Parathyroid adenoma (tissue), 2 donors: Measurements from ENCODE around the gene GPR153.

Source experiments
- H2AFZ ChIP-seq: fragments of 300-600 bp; sonication (generic); one replicate; pipeline ENCODE4 v1.7.0; 2017; ENCODE audit warnings: antibody characterized with exemption, mild to moderate bottlenecking
- H3K27ac ChIP-seq: fragments of 300-600 bp; sonication (generic); one replicate; pipeline ENCODE4 v1.7.0; 2017
- H3K27me3 ChIP-seq: fragments of 300-600 bp; sonication (generic); one replicate; pipeline ENCODE4 v1.7.0; 2017; ENCODE audit warnings: low read length; ENCODE audit not compliant: control insufficient read depth, insufficient read depth
- H3K36me3 ChIP-seq: fragments of 300-600 bp; sonication (generic); one replicate; pipeline ENCODE4 v1.7.0; 2017; ENCODE audit warnings: low read length; ENCODE audit not compliant: control insufficient read depth, insufficient read depth
- H3K4me1 ChIP-seq: fragments of 300-600 bp; sonication (generic); one replicate; pipeline ENCODE4 v1.7.0; 2017; ENCODE audit warnings: control low read depth
- H3K4me2 ChIP-seq: fragments of 300-600 bp; sonication (generic); one replicate; pipeline ENCODE4 v1.7.0; 2017; ENCODE audit warnings: low read length
- H3K4me3 ChIP-seq: fragments of 300-600 bp; sonication (generic); one replicate; pipeline ENCODE4 v1.7.0; 2017; ENCODE audit warnings: low read depth, low read length
- H3K79me2 ChIP-seq: fragments of 300-600 bp; sonication (generic); one replicate; pipeline ENCODE4 v1.7.0; 2017; ENCODE audit warnings: control low read depth
- H3K9ac ChIP-seq: fragments of 300-600 bp; sonication (generic); one replicate; pipeline ENCODE4 v1.7.0; 2017; ENCODE audit warnings: mild to moderate bottlenecking
- H3K9me3 ChIP-seq: fragments of 300-600 bp; sonication (generic); one replicate; pipeline ENCODE4 v1.7.0; 2017; ENCODE audit warnings: low read length; ENCODE audit not compliant: control insufficient read depth
- TF ChIP-seq, protein P1 (sequence below): fragments of 300-600 bp; sonication (generic); IDR thresholded peaks from one replicate; pipeline ENCODE4 v1.7.0; 2017; ENCODE audit warnings: antibody characterized with exemption, mild to moderate bottlenecking
- donor health status: primary hyperparathyroidism.

GPR153 gene

DNA sequence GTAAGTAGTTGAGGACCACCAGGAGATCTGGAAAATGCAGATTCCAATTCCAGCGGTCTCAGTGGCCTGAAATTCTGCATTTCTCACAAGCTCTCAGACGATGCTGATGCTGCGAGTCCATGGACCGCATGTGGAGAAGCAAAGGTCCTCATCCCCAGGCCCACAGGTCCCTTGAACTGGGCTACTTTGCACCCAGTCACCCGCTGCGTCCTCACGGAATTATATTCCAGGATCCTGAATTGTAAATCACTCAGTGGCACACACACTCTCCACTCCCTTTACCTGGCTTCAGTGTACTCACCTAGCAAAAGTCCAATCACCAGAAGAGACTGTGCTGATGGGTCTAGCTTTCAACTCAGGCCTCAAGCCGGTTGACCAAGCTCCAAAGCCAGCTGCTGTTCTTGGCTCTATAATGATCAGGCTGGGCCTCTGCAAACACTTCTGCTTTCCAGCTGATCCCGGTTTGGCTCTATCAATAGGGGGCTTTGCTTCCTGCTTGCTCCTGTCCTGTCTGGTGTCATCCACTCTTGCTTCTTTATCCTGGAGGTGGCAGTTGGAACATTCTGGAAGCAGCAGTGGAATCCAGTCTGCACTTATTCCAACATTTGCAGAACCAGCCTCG, 60.6 kb downstream of the GPR153 start:
- Histone ChIP-seq H3K36me3 (no peaks in the 10 kb centered on the region), H3K4me1 (peaks cover 3% of the 10 kb centered on the region), H2AFZ (peak overlapping the region; percentile 93), H3K4me2 (peak overlapping the region; percentile 74), H3K27ac (peak overlapping the region; percentile 85), H3K27me3 (no peaks in the 10 kb centered on the region), H3K9ac (no peak overlapping the region), H3K79me2 (peaks cover 21% of the 10 kb centered on the region), H3K9me3 (no peaks in the 10 kb centered on the region), H3K4me3 (peak overlapping the region; percentile 93)
- TF ChIP-seq, protein P1, sequence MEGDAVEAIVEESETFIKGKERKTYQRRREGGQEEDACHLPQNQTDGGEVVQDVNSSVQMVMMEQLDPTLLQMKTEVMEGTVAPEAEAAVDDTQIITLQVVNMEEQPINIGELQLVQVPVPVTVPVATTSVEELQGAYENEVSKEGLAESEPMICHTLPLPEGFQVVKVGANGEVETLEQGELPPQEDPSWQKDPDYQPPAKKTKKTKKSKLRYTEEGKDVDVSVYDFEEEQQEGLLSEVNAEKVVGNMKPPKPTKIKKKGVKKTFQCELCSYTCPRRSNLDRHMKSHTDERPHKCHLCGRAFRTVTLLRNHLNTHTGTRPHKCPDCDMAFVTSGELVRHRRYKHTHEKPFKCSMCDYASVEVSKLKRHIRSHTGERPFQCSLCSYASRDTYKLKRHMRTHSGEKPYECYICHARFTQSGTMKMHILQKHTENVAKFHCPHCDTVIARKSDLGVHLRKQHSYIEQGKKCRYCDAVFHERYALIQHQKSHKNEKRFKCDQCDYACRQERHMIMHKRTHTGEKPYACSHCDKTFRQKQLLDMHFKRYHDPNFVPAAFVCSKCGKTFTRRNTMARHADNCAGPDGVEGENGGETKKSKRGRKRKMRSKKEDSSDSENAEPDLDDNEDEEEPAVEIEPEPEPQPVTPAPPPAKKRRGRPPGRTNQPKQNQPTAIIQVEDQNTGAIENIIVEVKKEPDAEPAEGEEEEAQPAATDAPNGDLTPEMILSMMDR = no peak

DNA sequence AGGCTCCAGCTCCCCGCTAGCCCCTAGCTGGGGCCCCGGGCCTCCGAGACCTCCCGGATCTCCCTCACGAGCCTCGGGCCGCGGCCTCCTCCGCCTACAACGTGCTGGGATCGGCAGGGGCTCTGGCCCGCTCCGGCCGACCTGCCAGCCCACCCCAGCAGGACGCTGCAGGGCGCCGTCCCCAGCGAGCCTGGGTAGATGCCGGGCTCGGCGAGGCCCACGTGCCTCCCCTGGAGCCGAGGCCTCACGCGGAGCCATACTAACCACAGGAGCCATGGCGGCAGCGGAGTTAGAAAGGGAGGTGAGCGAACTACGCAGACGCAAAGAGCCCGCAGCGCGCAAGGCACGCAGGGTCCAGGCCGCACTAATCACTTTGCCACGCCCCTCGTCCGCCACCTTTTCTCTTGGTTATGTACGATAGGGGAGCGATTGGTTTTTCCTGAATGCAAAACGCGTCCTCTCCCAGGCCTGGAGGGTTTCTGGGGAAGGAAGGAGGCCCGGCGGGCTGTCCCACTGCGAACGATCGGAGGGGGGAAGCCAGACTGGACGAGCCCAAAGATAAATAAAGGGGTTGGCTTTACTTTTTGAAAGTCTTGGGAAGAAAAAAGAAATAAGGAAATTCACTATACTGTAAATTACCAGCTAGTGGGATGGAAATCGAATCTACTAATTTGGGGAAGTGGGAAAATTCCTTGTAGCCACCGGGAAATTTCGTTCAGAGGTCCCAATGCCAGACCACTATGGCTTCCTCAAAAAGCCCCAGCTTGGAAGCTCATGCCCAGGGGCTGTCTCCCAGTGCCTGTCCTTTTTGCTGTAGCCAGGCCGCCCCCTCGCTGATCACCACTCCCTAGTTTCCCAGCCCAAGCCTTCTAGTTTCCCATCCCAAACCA, 61.4 kb downstream of the GPR153 start, which contains the start of gene RPL22:
Gene RPL22, minus strand, starts transcription at position 298 of the 890 bp plus-strand sequence. Its CDS starts 22 bp downstream, at position 276.
- H3K79me2 ChIP-seq = peaks cover 22% of the 10 kb centered on the region

DNA sequence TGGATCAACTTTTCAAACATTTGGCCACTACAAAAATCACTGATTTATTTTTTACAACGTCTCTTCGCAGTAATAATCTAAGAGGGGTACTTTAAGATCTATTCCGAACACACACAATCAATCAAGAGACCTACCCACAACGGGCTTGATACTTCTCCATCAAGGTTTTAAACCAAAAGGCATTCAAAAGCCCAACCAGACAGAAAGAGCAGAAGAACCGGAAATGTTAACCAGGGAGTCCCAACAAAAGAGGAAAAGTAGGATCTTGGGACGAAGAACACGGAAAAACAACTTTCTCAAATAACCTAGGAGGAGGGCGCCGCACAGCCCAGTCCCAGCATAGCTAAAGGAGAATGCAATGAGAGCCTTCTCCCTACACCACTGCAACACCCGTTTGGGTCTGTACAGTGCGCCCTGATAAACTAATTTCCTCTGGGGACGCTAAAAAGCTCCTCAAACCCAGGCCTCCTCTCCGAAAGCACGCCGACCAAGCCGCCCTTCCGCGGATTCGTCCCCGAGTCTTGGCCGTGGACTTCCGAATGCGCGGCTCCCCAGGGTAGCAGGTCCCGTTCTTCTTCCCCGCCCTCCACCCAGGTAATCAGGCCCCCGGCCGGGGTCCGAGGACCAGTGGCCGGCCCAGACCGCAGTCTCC, 62.1 kb downstream of the GPR153 start:
- H3K9me3 ChIP-seq = no peaks in the 10 kb centered on the region
- peaks cover 28% of the 10 kb centered on the region for H3K79me2 ChIP-seq
- peak overlapping the region; percentile 92 for H3K4me2 ChIP-seq
- TF ChIP-seq, protein P1 = no peak
- H3K27me3 ChIP-seq = no peaks in the 10 kb centered on the region
- H3K36me3 ChIP-seq = no peaks in the 10 kb centered on the region
- H2AFZ ChIP-seq = peak overlapping the region; percentile 61
- no peaks in the 10 kb centered on the region for H3K4me1 ChIP-seq
- H3K4me3 ChIP-seq = peak overlapping the region; percentile 93
- H3K9ac ChIP-seq = peak overlapping the region; percentile 47
- peak overlapping the region; percentile 85 for H3K27ac ChIP-seq

More for the DNA sequence above, 61.4 kb downstream of the GPR153 start, which contains the start of gene RPL22:
- Histone ChIP-seq H3K27ac (peak within 1 kb of the TSS; percentile 85), H3K4me3 (peak within 1 kb of the TSS; percentile 93), H3K4me2 (peak within 1 kb of the TSS; percentile 92), H3K9ac (peak within 1 kb of the TSS; percentile 47), H3K27me3 (no peaks in the 10 kb centered on the region), H3K4me1 (no peaks in the 10 kb centered on the region), H2AFZ (peak within 1 kb of the TSS; percentile 93), H3K36me3 (no peaks in the 10 kb centered on the region), H3K9me3 (no peaks in the 10 kb centered on the region)
- TF ChIP-seq, protein P1 = no peak

DNA sequence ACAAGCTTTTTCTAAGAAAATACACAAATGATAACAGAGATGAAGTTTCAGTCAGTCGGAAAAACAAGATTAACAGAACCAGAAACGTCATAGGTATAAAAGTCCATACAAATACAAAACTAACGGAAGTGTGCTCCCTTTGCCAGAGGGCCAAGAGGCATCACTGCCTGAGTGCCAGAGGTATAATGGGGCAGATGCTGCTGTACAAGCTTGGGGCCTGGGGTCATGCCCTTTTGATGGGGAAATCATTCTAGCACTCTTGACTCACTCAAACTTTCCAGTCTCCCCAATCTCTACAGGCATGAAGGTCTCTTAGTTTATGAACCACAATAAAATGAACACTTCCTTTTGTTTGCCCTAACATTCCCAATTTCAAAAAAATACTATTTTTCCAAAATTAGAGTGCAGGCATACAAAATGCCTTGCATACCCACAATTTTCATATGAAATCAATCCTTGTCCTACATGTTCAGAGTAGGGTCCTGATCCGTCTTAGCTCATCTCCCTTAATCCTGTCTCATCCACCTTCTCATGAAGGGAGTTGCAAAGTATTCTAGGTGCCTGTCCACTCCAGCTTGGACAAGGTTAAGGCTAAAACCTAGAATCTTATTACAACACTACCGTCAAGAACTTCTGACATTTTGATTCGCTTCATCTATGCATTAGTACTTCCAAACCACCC, 63.0 kb downstream of the GPR153 start:
- Histone ChIP-seq H3K4me2 (peak overlapping the region; percentile 92), H3K4me3 (peak overlapping the region; percentile 93), H3K9me3 (no peaks in the 10 kb centered on the region), H3K79me2 (peaks cover 30% of the 10 kb centered on the region), H3K27me3 (no peaks in the 10 kb centered on the region), H3K36me3 (no peaks in the 10 kb centered on the region), H2AFZ (no peak overlapping the region), H3K9ac (no peak overlapping the region), H3K4me1 (no peaks in the 10 kb centered on the region), H3K27ac (no peak overlapping the region)
- TF ChIP-seq, protein P1 = no peak
